Measurements from ENCODE around the gene SH2D1A.

The SH2D1A gene

GRCh38 chrX:124421898-124422655, 75.7 kb downstream of the SH2D1A start:
- no peak for DNase-seq (ENCODE audit: low read depth in 2 of 2)
